CD4-positive, alpha-beta T cell treated with Interleukin-1 beta for 1 hour (primary cell): ENCODE measurements around the gene CSPG4.

Experiments used
- DNase-seq, 2 donors: peaks; one replicate each; pipeline ENCODE4 v3.0.0-alpha.2; 2020 to 2022

The CSPG4 gene

DNA sequence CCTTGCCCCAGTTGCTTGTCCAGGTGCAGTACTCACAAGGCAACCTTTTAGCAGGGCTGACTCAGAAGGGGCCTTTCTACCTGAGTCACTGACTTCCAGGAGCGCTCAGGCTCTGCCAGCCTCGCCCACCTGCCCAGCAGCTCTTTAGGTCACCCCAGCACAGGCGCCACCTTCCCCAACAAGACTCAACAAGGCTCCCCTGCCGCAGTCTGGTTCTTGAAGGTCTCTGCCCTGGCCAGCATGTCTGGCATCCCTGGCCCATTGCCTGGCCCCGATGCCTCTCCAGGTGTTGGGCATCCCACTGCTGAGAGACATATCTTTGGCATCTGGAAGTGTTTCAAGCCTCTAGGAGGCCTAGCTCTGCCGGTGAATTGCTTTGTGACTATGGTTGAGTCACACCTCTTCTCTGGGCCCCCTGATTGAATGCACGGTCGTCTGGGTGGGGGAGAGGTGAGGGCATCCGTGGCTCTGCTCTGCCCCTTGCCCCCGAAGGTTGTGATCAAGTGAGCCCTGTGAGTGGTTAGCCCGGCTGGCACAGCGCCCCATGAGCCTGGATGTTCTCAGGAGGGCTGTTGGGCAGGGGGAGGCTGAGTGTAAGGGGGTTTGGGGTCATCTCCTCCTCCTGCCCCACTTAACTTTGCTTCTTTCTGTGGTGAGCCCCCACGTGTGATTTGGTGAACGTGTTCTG lies 43.3 kb downstream of the CSPG4 start:
- no peak for DNase-seq

GRCh38 chr15:75666823-75667501 lies 45.7 kb downstream of the CSPG4 start:
- no peak for DNase-seq

- no peak for DNase-seq
These were observed 48.7 kb downstream of the CSPG4 start for GRCh38 chr15:75663931-75664421.

- DNase-seq, result no peak
These were observed 49.7 kb downstream of the CSPG4 start for GRCh38 chr15:75662823-75663519.

GRCh38 chr15:75661756-75662140 lies 50.9 kb downstream of the CSPG4 start:
- DNase-seq, result no peak

- no peak for DNase-seq
These were observed 51.4 kb downstream of the CSPG4 start for GRCh38 chr15:75661100-75661755.

DNA sequence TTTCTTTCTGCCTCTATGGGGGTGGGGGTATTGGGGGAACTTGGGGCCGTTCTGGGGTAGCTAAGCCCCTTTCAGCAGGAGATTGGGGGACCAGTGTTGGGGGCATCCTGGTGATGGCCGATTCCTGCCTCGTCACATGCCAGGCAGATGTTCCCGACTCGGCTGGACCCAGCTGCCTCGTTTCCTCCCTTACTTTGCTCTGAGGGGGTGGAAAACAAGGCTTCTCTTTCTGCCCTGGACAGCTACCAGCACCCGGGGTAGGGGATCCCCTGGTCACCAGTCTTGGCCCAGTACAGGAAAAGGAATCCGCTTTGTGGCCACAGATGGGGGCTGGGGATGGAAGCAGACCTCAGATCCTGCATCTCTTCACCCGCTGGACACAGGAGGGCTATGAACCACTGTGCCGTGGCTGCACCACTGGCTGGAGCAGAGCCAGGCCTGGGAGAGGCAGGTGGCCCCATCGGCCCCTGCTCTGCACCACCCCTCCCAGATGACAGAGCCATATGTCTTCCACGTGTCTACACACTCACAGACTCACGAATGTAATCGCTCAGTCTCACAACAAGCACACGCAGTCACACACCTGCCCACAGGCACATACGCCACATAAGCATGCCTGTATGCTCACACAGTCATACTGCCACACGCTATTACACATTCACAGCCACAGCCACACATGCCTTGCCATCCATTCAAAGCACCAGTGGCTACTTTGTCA lies 52.6 kb downstream of the CSPG4 start:
- no peak for DNase-seq

DNA sequence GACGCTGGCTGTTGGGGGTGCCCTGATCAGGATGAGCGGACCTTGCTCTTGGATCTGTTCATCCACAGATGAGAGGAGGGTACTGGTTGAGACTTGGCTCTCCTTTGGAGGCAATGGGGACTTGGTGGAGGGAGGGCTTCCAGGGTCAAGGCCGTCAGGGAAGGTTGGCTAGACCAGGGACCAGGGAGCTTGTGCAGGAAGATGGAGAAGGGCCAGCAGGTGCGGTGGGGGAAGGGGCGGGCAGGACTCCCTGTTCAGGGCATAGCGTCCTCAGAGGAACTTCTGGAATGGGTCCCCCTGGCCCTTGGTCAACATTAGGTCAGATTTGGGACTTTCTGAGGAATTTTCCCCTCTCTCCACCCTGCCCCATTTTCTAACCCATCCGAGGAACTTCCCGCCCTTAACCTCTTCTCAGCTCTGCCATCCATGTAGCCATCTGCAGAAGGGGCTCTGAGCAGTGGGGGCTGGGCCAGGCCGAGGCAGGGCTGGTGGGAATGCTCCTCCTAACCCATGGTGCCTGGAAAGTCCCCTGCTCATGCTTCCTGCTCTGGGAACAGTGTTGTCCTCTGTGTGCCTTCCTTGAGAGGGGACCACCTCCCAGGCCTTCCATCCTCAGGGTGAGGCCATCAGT lies 53.4 kb downstream of the CSPG4 start:
- no peak for DNase-seq

- DNase-seq, result no peak
These were observed 55.8 kb downstream of the CSPG4 start for GRCh38 chr15:75656813-75657212.

DNA sequence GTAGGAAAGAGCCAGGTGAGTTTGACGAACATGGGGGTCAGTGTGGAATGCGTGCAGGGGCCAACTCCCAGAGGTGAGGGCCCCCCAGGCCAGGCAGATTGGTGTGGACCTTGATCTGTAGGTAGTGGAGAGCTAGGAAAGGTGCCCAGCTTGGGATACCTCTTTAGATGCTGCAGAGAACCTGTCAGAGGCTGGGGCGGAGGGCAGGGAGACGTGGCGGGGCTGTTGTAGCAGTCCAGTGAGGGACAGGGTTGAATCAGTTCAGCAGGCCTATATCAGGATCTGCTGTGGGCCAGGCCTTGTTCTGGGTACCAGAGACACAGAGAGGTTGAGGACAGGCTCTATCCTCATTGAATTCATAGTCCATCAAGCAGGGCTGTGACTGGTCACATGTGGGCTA lies 56.3 kb downstream of the CSPG4 start:
- no peak for DNase-seq

DNA sequence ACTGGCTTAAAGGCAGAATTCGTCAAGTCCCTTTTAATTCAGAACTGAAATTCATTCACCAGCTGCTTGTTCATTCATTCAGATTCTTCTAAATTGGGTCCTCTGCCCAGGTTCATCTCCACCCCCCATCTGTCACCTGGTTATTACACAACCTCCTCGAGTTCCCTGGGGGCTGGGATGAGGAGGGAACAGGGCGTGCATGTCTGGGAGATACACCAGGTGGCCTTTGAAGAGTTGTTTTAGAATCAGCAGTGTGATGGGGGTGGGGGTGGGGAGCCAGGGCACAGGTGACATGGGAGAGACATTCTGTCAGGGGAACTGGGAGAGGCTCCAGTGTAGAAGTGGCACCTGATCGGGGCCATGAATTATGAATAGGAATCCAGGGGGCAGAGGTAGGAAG lies 56.7 kb downstream of the CSPG4 start:
- DNase-seq, result no peak

GRCh38 chr15:75654201-75654907 lies 58.3 kb downstream of the CSPG4 start:
- no peak for DNase-seq

GRCh38 chr15:75653347-75653913 lies 59.2 kb downstream of the CSPG4 start:
- no peak for DNase-seq

GRCh38 chr15:75651810-75652543 lies 60.7 kb downstream of the CSPG4 start:
- DNase-seq, result no peak

DNA sequence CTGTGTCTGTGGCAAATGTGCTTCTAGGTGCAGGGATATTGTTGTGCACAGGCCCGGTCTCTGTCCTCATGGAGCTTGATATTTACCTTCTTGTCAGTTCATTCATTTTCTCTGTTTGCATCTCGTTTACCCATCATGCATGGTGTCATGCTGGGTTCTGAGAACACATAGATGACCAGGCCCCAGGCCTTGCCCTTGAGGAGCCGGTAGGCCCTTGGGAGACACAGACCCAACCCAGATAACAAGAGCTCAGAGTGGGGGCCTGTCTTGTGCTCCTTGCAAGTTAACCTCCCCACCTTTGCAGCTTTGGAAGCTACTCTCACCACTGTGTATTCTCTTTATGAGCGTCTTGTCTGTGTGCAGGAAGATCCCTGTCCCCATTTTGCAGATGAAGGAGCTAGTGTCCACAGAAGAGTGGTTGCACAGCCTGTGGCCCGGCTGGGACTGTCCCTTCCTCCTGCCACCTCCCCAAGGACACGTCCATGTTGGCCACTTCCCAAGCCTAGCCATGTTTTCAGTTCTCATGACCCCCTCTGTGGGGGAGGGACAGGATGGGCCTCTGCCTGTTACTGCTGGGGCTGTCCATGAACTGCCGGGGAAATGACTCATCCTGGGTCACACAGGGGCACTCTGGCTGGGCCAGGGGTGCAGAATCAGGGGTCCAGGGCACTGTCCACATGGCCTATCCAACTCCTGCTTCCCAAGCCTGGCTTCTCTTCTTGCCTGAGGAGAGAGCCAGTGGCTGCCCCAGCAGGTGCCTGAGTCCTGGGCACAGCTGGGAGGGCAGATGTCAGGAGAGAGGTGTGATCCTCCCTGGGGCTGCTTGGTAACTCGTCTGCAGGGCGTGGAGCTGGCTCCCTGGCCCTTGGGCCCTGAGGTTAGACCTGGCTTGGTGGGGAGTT lies 61.5 kb downstream of the CSPG4 start:
- no peak for DNase-seq

DNA sequence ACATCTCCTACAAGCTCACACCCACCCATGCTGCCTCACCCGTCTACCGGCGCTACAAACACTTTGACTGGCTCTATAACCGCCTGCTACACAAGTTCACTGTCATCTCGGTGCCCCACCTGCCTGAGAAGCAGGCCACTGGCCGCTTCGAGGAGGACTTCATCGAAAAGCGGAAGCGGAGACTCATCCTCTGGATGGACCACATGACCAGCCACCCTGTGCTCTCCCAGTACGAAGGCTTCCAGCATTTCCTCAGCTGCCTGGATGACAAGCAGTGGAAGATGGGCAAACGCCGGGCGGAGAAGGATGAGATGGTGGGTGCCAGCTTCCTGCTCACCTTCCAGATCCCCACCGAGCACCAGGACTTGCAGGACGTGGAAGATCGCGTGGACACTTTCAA lies 62.8 kb downstream of the CSPG4 start:
- DNase-seq, result no peak

- DNase-seq, result no peak
These were observed 63.4 kb downstream of the CSPG4 start for GRCh38 chr15:75649045-75649761.

- no peak for DNase-seq
These were observed 64.3 kb downstream of the CSPG4 start for GRCh38 chr15:75648156-75649000.
